PC-3 (cell line): ENCODE data around the gene TMEM123.

Source experiments
- EZH2 ChIP-seq: fragments of 300-600 bp; sonication (generic); IDR thresholded peaks from one replicate; pipeline ENCODE4 v1.6.1; 2017; ENCODE audit warnings: antibody characterized with exemption, mild to moderate bottlenecking, low read length; ENCODE audit not compliant: unreplicated experiment
- EZH2phosphoT487 ChIP-seq: fragments of 300-600 bp; sonication (generic); IDR thresholded peaks from 2 replicates; pipeline ENCODE4 v1.6.1; 2018; ENCODE audit warnings: mild to moderate bottlenecking, antibody characterized with exemption, low read length, borderline replicate concordance
- TF ChIP-seq, protein P1 (sequence below): fragments of 300-600 bp; sonication (generic); conservative IDR thresholded peaks from 2 replicates; pipeline ENCODE4 v1.5.1; 2017; ENCODE audit warnings: antibody characterized with exemption, low read depth, mild to moderate bottlenecking, low read length

DNA sequence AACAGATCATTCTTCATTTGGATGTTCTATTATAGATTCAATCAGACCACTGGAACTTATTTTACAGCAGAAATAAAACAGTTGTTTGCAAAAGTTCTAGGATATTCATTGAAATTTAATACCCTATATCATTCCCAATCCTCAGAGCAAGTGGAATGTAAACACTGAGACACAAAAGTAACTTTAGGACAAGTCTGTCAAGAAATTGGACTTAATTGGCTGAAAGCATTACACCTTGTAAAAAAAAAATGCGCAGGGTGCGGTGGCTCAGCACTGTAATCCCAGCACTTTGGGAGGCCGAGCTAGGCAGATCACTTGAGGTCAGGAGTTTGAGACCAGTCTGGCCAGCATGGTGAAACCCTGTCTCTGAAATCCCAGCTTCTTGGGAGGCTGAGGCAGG is 29.9 kb upstream of the TMEM123 start:
- TF ChIP-seq, protein P1, sequence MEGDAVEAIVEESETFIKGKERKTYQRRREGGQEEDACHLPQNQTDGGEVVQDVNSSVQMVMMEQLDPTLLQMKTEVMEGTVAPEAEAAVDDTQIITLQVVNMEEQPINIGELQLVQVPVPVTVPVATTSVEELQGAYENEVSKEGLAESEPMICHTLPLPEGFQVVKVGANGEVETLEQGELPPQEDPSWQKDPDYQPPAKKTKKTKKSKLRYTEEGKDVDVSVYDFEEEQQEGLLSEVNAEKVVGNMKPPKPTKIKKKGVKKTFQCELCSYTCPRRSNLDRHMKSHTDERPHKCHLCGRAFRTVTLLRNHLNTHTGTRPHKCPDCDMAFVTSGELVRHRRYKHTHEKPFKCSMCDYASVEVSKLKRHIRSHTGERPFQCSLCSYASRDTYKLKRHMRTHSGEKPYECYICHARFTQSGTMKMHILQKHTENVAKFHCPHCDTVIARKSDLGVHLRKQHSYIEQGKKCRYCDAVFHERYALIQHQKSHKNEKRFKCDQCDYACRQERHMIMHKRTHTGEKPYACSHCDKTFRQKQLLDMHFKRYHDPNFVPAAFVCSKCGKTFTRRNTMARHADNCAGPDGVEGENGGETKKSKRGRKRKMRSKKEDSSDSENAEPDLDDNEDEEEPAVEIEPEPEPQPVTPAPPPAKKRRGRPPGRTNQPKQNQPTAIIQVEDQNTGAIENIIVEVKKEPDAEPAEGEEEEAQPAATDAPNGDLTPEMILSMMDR, result no peak
- TF ChIP-seq EZH2 (no peak), EZH2phosphoT487 (no peak)
